ENCODE measurements around the gene COA7. TPM values are rescaled to one million over a fixed set of nuclear protein-coding genes. Genes with fewer than 3 reads are reported as not detected.
A peak's percentile ranks its signal among the peaks of the same experiment; 100 is the strongest.
"Not testable (repeated sequence)": the region's sequence is repeated elsewhere in the genome, so short reads cannot be mapped to it uniquely, and the experiment has no call there.

COA7 gene
- total RNA-seq, 2 donors from 2014 or later, result 1.9 to 3.9 TPM

DNA sequence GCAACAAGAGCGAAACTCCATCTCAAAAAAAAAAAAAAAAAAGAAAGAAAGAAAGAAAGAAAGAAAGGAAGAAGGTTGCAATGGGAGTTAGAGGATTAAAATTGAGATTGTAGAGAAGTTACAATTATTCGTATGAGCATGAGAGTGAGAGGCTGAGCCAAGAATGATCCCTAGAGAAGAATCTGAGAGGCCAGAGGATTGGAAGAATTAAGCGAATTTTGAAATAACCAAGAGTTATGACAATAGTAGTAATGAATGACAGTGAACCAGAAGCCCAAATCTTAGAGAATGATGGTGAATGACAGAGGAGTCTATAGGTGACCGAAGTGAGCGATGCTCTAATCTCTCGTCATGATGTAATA, 27.7 kb upstream of the COA7 start:
- peaks cover 6% of the 10 kb centered on the region for H3K27me3 Mint-ChIP-seq
- H3K9me3 ChIP-seq (ENCODE audit: control insufficient read depth, low read length, poor library complexity, severe bottlenecking), result no peaks in the 10 kb centered on the region
- no peak for ATAC-seq
- H3K36me3 Mint-ChIP-seq (ENCODE audit: low read depth), result peaks cover 5% of the 10 kb centered on the region
- no peak for DNase-seq
- H3K4me3 Mint-ChIP-seq, result peak overlapping the region; percentile 99
- H3K27ac Mint-ChIP-seq, result peak overlapping the region; percentile 93
- peaks cover 35% of the 10 kb centered on the region for H3K4me1 Mint-ChIP-seq

DNA sequence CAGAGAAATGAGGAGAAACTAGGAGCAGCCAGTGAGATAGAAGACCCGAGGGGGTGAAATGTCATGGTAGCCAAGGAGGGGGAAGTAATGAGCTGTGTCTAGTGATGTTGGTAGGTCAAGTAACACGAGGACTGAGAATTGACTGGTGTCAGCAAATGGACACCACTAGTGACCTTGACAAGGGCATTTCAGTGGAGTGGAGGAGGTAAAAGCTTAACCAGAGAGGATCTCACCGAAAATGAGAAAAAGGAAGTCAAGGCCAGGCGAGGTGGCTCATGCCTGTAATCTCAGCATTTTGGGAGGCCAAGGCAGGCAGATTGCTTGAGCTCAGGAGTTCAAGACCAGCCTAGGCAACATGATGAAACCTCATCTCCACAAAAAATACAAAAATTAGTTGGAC, 25.1 kb upstream of the COA7 start:
- H3K4me3 Mint-ChIP-seq, result no peak overlapping the region
- peaks cover 6% of the 10 kb centered on the region for H3K27me3 Mint-ChIP-seq
- H3K4me1 Mint-ChIP-seq, result peaks cover 24% of the 10 kb centered on the region
- H3K27ac Mint-ChIP-seq, result peak overlapping the region; percentile 41
- DNase-seq (no peak), ATAC-seq (no peak)
- no peaks in the 10 kb centered on the region for H3K9me3 ChIP-seq (ENCODE audit: control insufficient read depth, low read length, poor library complexity, severe bottlenecking)
- peaks cover 5% of the 10 kb centered on the region for H3K36me3 Mint-ChIP-seq (ENCODE audit: low read depth)

DNA sequence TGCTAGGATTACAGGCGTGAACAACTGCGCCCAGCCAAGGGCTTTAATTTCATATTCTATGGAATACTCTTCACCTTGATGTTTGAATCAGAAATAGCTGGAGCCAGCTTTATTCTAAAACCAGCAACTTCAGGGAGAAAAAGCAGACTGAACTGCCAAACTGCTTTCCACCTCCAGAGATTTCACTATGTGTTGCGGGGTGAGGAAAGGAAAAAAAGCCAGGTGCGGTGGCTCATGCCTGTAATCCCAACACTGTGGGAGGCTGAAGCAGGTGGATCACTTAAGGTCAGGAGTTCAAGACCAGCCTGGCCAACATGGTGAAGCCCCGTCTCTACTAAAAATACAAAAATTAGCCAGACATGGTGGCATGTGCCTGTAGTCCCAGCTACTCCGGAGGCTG, 17.1 kb upstream of the COA7 start:
- not testable (repeated sequence) for DNase-seq; H3K4me3 Mint-ChIP-seq; H3K36me3 Mint-ChIP-seq (ENCODE audit: low read depth); H3K27ac Mint-ChIP-seq; H3K9me3 ChIP-seq (ENCODE audit: control insufficient read depth, low read length, poor library complexity, severe bottlenecking); H3K4me1 Mint-ChIP-seq; ATAC-seq; H3K27me3 Mint-ChIP-seq

DNA sequence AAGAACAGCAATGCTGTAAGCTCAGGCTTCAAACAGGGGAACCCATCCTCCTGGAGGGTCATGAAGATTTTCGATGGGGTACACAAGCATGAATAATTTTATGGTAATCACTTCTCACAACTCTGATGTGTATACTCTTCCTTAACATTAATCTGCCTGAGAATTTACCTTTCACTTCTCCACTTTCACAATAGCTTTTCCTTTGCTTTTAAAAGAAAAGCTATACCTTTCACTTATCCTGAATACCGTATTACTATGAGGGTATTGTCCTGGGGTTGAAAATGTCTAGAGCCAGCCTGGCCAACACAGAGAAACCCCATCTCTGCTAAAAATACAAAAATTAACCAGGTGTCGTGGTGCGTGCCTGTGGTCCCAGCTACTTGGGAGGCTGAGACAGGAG, 15.4 kb upstream of the COA7 start:
- no peak overlapping the region for H3K27ac Mint-ChIP-seq
- no peak overlapping the region for H3K4me3 Mint-ChIP-seq
- ATAC-seq (no peak), DNase-seq (no peak)
- H3K9me3 ChIP-seq (ENCODE audit: control insufficient read depth, low read length, poor library complexity, severe bottlenecking), result no peaks in the 10 kb centered on the region
- no peaks in the 10 kb centered on the region for H3K4me1 Mint-ChIP-seq
- peaks cover 5% of the 10 kb centered on the region for H3K27me3 Mint-ChIP-seq
- H3K36me3 Mint-ChIP-seq (ENCODE audit: low read depth), result peaks cover 4% of the 10 kb centered on the region

DNA sequence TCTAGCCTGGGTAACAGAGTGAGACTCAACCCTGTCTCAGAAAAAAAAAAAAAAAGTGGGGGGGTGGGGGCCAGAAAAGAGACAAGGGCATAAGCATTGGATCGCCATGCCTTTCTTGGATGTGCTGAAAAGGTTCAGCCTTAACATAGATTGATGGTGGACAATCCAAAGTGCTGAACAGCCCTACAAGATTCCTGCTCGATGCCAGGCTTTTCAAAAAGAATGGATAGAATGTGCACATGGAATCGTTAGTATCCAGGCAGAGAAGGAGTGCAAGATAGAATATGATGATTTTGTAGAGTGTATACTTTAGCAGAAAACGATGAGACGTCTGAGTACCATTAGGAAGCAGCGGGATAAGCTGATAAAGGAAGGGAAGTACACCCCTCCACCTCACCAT, 10.9 kb upstream of the COA7 start:
- H3K27me3 Mint-ChIP-seq, result peaks cover 12% of the 10 kb centered on the region
- ATAC-seq (no peak), DNase-seq (no peak)
- H3K27ac Mint-ChIP-seq, result no peak overlapping the region
- no peaks in the 10 kb centered on the region for H3K9me3 ChIP-seq (ENCODE audit: control insufficient read depth, low read length, poor library complexity, severe bottlenecking)
- no peak overlapping the region for H3K4me3 Mint-ChIP-seq
- peaks cover 5% of the 10 kb centered on the region for H3K4me1 Mint-ChIP-seq
- peaks cover 4% of the 10 kb centered on the region for H3K36me3 Mint-ChIP-seq (ENCODE audit: low read depth)

DNA sequence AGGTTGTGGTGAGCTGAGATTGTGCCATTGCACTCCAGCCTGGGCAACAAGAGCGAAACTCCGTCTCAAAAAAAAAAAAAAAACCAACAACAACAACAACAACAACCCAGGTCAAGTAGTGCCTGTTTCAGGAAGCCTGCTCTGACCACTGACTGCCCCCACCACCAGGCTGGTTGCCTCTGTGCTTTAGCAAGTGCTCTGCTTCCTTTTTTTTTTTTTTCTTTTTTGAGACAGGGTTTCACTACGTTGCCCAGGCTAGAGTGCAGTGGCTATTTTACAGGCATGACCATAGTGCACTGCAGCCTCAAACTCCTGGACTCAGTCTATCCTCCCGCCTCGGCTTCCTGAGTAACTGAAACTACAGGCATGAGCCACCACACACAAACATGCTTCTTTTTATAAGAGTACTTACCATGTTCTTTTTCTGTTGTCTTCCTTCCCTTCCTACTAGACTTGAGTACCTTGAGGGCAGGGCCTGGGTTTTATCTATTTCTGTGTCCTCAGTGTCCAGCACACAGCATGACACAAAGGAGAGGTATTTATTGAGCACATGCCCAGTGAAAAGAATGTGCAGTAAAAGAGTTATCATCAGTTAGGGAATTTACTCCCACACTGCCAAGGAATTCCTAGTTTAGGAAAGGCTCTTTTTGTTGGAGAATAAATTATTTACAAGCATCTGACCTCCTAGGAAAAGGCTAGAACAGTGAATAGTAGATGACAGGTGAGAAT, 9.9 kb upstream of the COA7 start:
- no peaks in the 10 kb centered on the region for H3K9me3 ChIP-seq (ENCODE audit: control insufficient read depth, low read length, poor library complexity, severe bottlenecking)
- Mint-ChIP-seq H3K4me3 (no peak overlapping the region), H3K27me3 (peaks cover 12% of the 10 kb centered on the region), H3K36me3 (ENCODE audit: low read depth) (peaks cover 4% of the 10 kb centered on the region), H3K27ac (no peak overlapping the region), H3K4me1 (peaks cover 13% of the 10 kb centered on the region)
- ATAC-seq (no peak), DNase-seq (no peak)

DNA sequence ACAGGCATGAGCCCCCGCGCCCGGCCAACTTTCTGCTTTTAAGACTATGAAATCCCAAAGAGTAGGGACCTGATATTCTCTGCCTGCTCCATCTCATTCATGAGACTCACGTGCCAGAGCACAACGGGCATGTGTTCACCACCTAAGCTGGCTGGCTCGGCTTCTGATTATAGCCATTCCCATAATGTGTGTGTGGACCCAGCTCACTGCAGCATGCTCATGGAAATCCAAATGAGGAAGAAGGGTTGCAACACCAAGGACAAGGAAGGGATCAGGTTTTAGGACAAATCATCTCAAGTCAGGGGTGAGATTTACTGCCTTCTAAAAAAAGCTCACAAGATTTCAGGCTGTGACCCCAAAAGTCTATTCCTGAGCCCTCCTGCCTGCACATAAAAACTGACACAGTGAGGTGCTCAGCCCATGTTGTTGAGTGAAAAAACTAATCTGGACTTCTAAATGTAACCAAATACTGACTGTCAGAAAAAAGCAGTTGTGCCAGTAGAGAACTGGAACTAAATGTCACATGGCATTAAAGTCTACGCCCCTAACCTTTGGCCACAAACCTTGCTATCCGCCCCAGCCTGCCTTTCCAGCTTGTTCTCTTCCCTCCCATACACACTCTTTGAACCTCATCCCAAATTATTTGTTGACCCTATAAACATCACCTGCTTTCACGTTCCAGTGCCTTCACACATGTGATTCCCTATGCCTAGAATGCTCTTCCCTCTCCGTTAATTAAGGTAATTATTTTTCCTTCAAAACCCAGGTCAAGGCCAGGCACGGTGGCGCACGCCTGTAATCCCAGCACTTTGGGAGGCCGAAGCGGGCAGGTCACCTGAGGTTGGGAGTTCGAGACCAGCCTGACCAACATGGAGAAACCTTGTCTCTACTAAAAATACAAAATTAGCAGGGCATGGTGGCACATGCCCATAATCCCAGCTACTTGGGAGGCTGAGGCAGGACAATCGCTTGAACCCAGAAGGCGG, 9.1 kb upstream of the COA7 start:
- Mint-ChIP-seq H3K27ac (no peak overlapping the region), H3K36me3 (ENCODE audit: low read depth) (peaks cover 4% of the 10 kb centered on the region), H3K4me3 (no peak overlapping the region), H3K27me3 (peaks cover 12% of the 10 kb centered on the region), H3K4me1 (peaks cover 17% of the 10 kb centered on the region)
- no peak for ATAC-seq
- DNase-seq, result no peak
- no peaks in the 10 kb centered on the region for H3K9me3 ChIP-seq (ENCODE audit: control insufficient read depth, low read length, poor library complexity, severe bottlenecking)

DNA sequence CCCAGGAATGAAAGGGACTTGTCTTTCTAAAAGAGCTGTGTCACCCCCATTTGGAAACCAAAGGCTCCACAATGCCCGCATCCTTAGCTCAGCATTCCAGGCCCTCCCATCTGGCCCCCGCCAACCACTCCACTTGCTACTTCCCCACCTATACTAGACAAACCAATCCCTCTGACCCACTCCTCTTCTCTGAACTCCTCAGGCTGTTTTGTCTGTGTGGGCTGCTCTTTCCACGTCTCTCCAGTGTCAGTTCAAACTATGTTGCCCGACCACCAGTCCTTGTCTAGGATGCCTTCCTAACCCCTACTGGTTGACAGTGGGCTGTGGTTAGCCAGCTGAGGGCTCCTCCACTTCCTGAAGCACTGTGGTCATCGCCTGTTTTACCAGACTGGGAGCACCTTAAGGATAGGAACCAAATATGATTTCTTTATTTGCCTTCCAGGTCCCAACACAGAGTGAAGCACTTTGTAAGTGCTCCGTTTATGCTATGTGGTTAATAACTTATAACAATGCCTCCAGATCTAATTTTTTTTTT, 8.1 kb upstream of the COA7 start:
- Mint-ChIP-seq H3K36me3 (ENCODE audit: low read depth) (peaks cover 2% of the 10 kb centered on the region), H3K4me3 (no peak overlapping the region), H3K27ac (no peak overlapping the region), H3K27me3 (peaks cover 12% of the 10 kb centered on the region), H3K4me1 (peaks cover 19% of the 10 kb centered on the region)
- ATAC-seq (no peak), DNase-seq (no peak)
- no peaks in the 10 kb centered on the region for H3K9me3 ChIP-seq (ENCODE audit: control insufficient read depth, low read length, poor library complexity, severe bottlenecking)

DNA sequence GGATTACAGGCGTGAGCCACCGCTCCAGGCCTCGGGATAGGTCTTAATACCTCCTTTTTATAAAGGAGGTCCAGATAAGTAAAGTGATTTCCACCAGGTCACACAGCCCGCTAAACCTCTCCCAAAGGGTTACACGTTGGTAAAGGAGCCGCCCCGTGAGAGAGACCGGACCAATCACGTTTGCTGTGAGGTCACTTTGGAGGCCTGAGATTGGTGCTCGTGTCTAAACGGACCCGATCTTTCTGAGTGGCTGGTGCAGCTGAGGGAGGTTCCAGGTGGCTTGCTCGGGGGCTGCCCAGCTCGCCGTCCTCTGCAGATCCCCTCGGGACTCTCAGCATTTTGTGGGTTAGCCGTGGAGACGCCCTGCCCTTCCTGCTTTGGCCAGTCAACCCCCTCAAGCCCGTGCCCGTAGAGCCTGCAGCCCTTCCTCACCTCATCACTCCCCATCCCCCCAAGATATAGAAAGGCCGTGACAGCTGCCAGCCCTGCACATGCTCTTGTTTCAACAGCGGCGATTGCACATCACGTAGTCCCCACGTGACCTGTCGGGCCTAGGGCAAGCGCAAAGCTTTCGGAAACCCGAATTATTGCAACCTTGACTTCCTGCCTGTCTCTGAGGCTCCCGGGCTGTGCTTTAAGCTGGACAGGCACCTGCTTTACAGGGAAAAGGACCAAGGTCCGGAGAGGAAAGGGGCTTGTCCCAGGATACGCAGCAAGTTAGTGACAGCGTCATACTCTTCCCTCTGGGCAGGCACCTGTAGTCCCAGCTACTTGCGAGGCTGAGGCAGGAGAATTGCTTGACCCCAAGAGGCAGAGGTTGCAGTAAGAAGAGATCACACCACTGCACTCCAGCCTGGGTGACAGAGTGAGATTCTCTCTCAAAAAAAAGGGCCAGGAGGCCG, 5.0 kb upstream of the COA7 start:
- H3K27me3 Mint-ChIP-seq, result peaks cover 2% of the 10 kb centered on the region
- no peaks in the 10 kb centered on the region for H3K36me3 Mint-ChIP-seq (ENCODE audit: low read depth)
- DNase-seq (peak; percentile 62 to 71 (median 63)), ATAC-seq (peak; percentile 94)
- peak overlapping the region; percentile 93 for H3K4me3 Mint-ChIP-seq
- peak overlapping the region; percentile 99 for H3K27ac Mint-ChIP-seq
- peaks cover 24% of the 10 kb centered on the region for H3K4me1 Mint-ChIP-seq
- H3K9me3 ChIP-seq (ENCODE audit: control insufficient read depth, low read length, poor library complexity, severe bottlenecking), result no peaks in the 10 kb centered on the region

DNA sequence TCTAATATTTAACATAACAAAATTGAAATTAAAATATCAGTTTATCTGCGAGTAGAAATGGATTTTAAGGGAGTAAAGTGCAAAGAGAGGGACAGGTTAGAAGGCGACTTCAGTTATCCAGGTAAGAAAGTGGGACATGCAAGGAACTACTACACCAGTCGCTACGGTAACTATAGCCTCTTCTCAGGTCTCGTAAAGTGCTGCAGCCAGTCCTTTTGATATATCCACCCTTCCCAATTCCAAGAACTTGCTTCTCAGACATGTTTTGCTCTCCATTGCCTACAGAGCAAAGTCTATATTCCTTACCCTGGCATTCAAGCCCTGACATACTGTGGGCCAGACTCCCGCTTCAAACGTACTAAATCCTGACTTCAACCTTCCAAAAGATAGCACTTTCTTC, 2.5 kb downstream of the COA7 start:
- H3K9me3 ChIP-seq (ENCODE audit: control insufficient read depth, low read length, poor library complexity, severe bottlenecking), result no peaks in the 10 kb centered on the region
- Mint-ChIP-seq H3K27me3 (no peaks in the 10 kb centered on the region), H3K27ac (peak overlapping the region; percentile 77), H3K36me3 (ENCODE audit: low read depth) (peaks cover 6% of the 10 kb centered on the region), H3K4me1 (peaks cover 29% of the 10 kb centered on the region), H3K4me3 (no peak overlapping the region)
- ATAC-seq (no peak), DNase-seq (no peak)

DNA sequence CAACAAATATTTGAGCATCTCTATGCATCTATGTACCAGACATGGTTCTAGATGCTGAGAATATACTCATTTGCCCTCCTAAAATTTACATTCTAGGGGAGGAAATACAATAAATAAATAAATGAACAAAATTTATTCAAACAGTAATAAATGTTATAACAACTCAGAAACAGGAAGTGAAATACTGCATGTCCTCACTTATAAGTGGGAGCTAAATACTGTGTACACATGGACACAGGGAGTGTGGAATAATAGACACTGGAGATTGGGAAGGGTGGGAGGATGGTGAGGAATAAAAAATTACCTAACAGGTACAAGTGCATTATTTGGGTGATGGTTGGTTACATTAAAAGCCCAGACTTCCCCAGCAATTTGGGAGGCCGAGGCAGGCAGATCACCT, 4.3 kb downstream of the COA7 start:
- Mint-ChIP-seq H3K27me3 (no peaks in the 10 kb centered on the region), H3K36me3 (ENCODE audit: low read depth) (peaks cover 6% of the 10 kb centered on the region), H3K27ac (no peak overlapping the region), H3K4me1 (peaks cover 29% of the 10 kb centered on the region), H3K4me3 (no peak overlapping the region)
- no peaks in the 10 kb centered on the region for H3K9me3 ChIP-seq (ENCODE audit: control insufficient read depth, low read length, poor library complexity, severe bottlenecking)
- ATAC-seq (no peak), DNase-seq (no peak)

DNA sequence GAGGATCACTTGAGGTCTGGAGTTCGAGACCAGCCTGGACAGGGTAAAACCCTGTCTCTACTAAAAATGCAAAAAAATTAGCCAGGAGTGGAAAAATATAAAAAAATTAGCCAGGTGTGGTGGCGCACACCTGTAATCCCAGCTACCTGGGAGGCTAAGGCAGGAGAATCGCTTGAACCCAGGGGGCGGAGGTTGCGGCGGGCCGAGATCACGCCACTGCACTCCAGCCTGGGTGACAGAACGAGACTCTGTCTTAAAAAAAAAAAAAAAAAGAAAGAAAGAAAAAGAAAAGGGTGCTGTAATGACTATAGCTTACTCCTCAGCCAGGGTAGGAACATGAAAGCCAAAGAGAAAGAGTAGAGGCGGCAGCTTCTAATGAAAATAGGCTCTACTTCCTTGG, 4.8 kb downstream of the COA7 start:
- H3K27me3 Mint-ChIP-seq; H3K4me3 Mint-ChIP-seq; ATAC-seq; H3K9me3 ChIP-seq (ENCODE audit: control insufficient read depth, low read length, poor library complexity, severe bottlenecking); DNase-seq; H3K36me3 Mint-ChIP-seq (ENCODE audit: low read depth): not testable (repeated sequence)
- H3K27ac Mint-ChIP-seq, result peak overlapping the region; percentile 43
- H3K4me1 Mint-ChIP-seq, result peaks cover 25% of the 10 kb centered on the region

DNA sequence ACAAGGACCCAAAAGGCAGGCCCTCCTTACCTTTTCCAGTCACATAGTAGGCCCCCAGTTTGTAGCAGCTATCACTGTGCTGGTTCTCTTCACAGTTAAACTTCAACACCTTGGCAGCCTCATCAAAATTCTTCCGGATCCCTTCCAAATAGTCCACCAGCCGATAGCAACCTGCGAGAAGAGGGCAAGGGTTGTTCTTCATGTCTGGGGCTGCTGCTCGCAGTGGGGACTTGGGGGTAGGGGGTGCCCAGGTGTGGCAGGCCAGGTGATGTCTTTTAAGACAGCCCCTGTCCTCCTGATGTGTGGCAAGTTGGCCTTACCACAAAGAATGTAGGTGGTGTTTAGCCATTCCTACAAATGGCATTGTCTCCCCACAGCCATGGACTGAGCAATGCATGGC, 5.5 kb downstream of the COA7 start:
- DNase-seq (no peak), ATAC-seq (no peak)
- peaks cover 6% of the 10 kb centered on the region for H3K36me3 Mint-ChIP-seq (ENCODE audit: low read depth)
- peak overlapping the region; percentile 43 for H3K27ac Mint-ChIP-seq
- no peaks in the 10 kb centered on the region for H3K27me3 Mint-ChIP-seq
- H3K9me3 ChIP-seq (ENCODE audit: control insufficient read depth, low read length, poor library complexity, severe bottlenecking), result no peaks in the 10 kb centered on the region
- no peak overlapping the region for H3K4me3 Mint-ChIP-seq
- H3K4me1 Mint-ChIP-seq, result peaks cover 21% of the 10 kb centered on the region
